Ovary (tissue), 3 donors: ENCODE data around the gene PGBD5.

Source experiments
- CTCF ChIP-seq, 3 donors: fragments of 450-650 bp in 2 of 3; fragments of 200-600 bp in 1 of 3; IDR thresholded peaks; one replicate each; pipeline versions ENCODE4 v1.5.1 to v1.8.0; 2016 to 2022; ENCODE audit warnings: antibody characterized with exemption in 3 of 3, mild to moderate bottlenecking in 1 of 3
- POLR2A ChIP-seq: fragments of 450-650 bp; IDR thresholded peaks from one replicate; pipeline ENCODE4 v1.6.1; 2017; ENCODE audit warnings: antibody characterized with exemption, mild to moderate bottlenecking, moderate library complexity
- donor health status: DM: no; HTN: no; CAD: no.

GRCh38 chr1:230422221-230422981, 3.7 kb downstream of the PGBD5 start:
- no peak for TF ChIP-seq POLR2A
- no peak for TF ChIP-seq CTCF (IDR thresholded peaks at IDR 0.05)
